Activated naive CD4-positive, alpha-beta T cell treated with anti-CD3 and anti-CD28 coated beads for 36 hours (primary cell): ENCODE measurements around the gene DDT. TPM values are rescaled to one million over a fixed set of nuclear protein-coding genes. Genes with fewer than 3 reads are reported as not detected.
"Not testable (repeated sequence)": the region's sequence is repeated elsewhere in the genome, so short reads cannot be mapped to it uniquely, and the experiment has no call there.

ENCODE experiments used
- CTCF ChIA-PET: fragments of 350-600 bp; sonication (Branson Sonifier 250); formaldehyde crosslinking; loops from one replicate; lab custom pipeline; 2021; ENCODE audit warnings: antibody characterized with exemption; lab: Charles Lee
- DNase-seq: peaks from one replicate; pipeline ENCODE4 v3.0.0-alpha.2; 2020
- H3K27ac Mint-ChIP-seq: one replicate; pipeline ENCODE4 v1.8.0; 2021; ENCODE audit warnings: mild to moderate bottlenecking, mixed read lengths
- H3K27me3 Mint-ChIP-seq: one replicate; pipeline ENCODE4 v1.8.0; 2021; ENCODE audit warnings: low read depth, mixed read lengths
- H3K36me3 Mint-ChIP-seq: one replicate; pipeline ENCODE4 v1.8.0; 2021; ENCODE audit warnings: low read depth, mixed read lengths
- H3K4me1 Mint-ChIP-seq: one replicate; pipeline ENCODE4 v1.8.0; 2021; ENCODE audit warnings: low read depth, mixed read lengths
- H3K4me3 Mint-ChIP-seq: one replicate; pipeline ENCODE4 v1.8.0; 2021; ENCODE audit warnings: mild to moderate bottlenecking, moderate library complexity, mixed read lengths
- H3K9me3 Mint-ChIP-seq: one replicate; pipeline ENCODE4 v1.8.0; 2021; ENCODE audit warnings: mixed read lengths
- intact Hi-C: fragments of 100-400 bp; cut with micrococcal nuclease; formaldehyde crosslinking; loops from one replicate; pipeline ENCODE4 v1.15.1; 2023
- total RNA-seq, 2 experiments: library from RNA; stranded (reverse); gene quantifications; one replicate each; pipeline ENCODE4 v1.2.3, GENCODE V29; 2021

Gene DDT
- total RNA-seq, 2 experiments from 2014 or later = 107 to 125 TPM

GRCh38 chr22:23938328-23939016 lies 35.8 kb downstream of the DDT start:
- no peak overlapping the region for H3K4me3 Mint-ChIP-seq
- CTCF ChIA-PET = no interaction called here
- no peaks in the 10 kb centered on the region for H3K4me1 Mint-ChIP-seq
- no peaks in the 10 kb centered on the region for H3K36me3 Mint-ChIP-seq
- no peaks in the 10 kb centered on the region for H3K27me3 Mint-ChIP-seq
- H3K9me3 Mint-ChIP-seq = no peaks in the 10 kb centered on the region
- H3K27ac Mint-ChIP-seq = no peak overlapping the region
- DNase-seq = no peak
- intact Hi-C loops = no loop called here

GRCh38 chr22:23926561-23926960 lies 47.7 kb downstream of the DDT start:
- Mint-ChIP-seq H3K4me3 (no peak overlapping the region), H3K27ac (no peak overlapping the region), H3K4me1 (no peaks in the 10 kb centered on the region), H3K27me3 (no peaks in the 10 kb centered on the region), H3K9me3 (peaks cover 6% of the 10 kb centered on the region), H3K36me3 (peaks cover 34% of the 10 kb centered on the region)
- CTCF ChIA-PET = no interaction called here
- intact Hi-C loops = no loop called here
- DNase-seq = no peak

GRCh38 chr22:23925020-23925606 lies 49.1 kb downstream of the DDT start:
- intact Hi-C loops = no loop called here
- DNase-seq = no peak
- Mint-ChIP-seq H3K9me3 (peaks cover 6% of the 10 kb centered on the region), H3K27ac (no peak overlapping the region), H3K36me3 (peaks cover 33% of the 10 kb centered on the region), H3K27me3 (no peaks in the 10 kb centered on the region), H3K4me3 (no peak overlapping the region), H3K4me1 (no peaks in the 10 kb centered on the region)
- CTCF ChIA-PET = interaction anchor here (0.6 kb wide), 1 partner anchor 167 kb away, joined by 4 read pairs; no protein-coding TSS in a partner anchor

GRCh38 chr22:23922921-23923320 lies 51.3 kb downstream of the DDT start:
- H3K4me3 Mint-ChIP-seq = no peak overlapping the region
- CTCF ChIA-PET = no interaction called here
- H3K27ac Mint-ChIP-seq = no peak overlapping the region
- no peak for DNase-seq
- intact Hi-C loops = no loop called here
- H3K36me3 Mint-ChIP-seq = peaks cover 33% of the 10 kb centered on the region
- no peaks in the 10 kb centered on the region for H3K4me1 Mint-ChIP-seq
- H3K27me3 Mint-ChIP-seq = no peaks in the 10 kb centered on the region
- peaks cover 6% of the 10 kb centered on the region for H3K9me3 Mint-ChIP-seq

GRCh38 chr22:23921586-23922201 lies 52.5 kb downstream of the DDT start:
- CTCF ChIA-PET, H3K4me3 Mint-ChIP-seq, H3K9me3 Mint-ChIP-seq, H3K4me1 Mint-ChIP-seq, H3K27me3 Mint-ChIP-seq, H3K27ac Mint-ChIP-seq, intact Hi-C loops, DNase-seq: not testable (repeated sequence)
- peaks cover 26% of the 10 kb centered on the region for H3K36me3 Mint-ChIP-seq

Other genes starting within 250 kb of the DDT start
- under 1 TPM; 0.79 to 0.93 TPM for gene ZNF70, start 223.3 kb downstream of the DDT start, total RNA-seq
- gene VPREB3, start 220.0 kb downstream of the DDT start, total RNA-seq = not detected
- 1 to 10 TPM; 1.1 to 1.4 TPM for gene C22orf15, start 211.5 kb downstream of the DDT start, total RNA-seq
- gene CHCHD10, start 206.5 kb downstream of the DDT start, total RNA-seq = 100 to 1,000 TPM; 190 to 191 TPM
- gene MMP11, start 201.6 kb downstream of the DDT start, total RNA-seq = under 1 TPM; 0.43 to 0.47 TPM
- 10 to 100 TPM; 75.3 to 89.1 TPM for gene SMARCB1, start 187.5 kb downstream of the DDT start, total RNA-seq
- gene DERL3, start 135.4 kb downstream of the DDT start, total RNA-seq = 1 to 10 TPM; 7.3 to 7.5 TPM
- gene SLC2A11, start 116.6 kb downstream of the DDT start, total RNA-seq = 1 to 10 TPM; 6.1 to 7.5 TPM
- 1,000 to 10,000 TPM; 1,489 to 1,512 TPM for gene MIF, start 80.1 kb downstream of the DDT start, total RNA-seq
- not detected for gene GSTT2B, start 13.2 kb downstream of the DDT start, total RNA-seq
- gene DDTL, start 7.6 kb downstream of the DDT start, total RNA-seq = under 1 TPM; 0.72 to 0.76 TPM
- not detected for gene GSTT2, start 5.7 kb upstream of the DDT start, total RNA-seq
- gene GSTT4, start 31.0 kb upstream of the DDT start, total RNA-seq = not detected
- 10 to 100 TPM; 74.6 to 82.0 TPM for gene CABIN1, start 36.9 kb upstream of the DDT start, total RNA-seq
- gene SUSD2, start 207.0 kb upstream of the DDT start, total RNA-seq = under 1 TPM; 0.21 to 0.22 TPM